Keratinocyte (primary cell): ENCODE data around the gene STRC. TPM values are rescaled to one million over a fixed set of nuclear protein-coding genes. Genes with fewer than 3 reads are reported as not detected.
"Not testable (repeated sequence)": the region's sequence is repeated elsewhere in the genome, so short reads cannot be mapped to it uniquely, and the experiment has no call there.

Experiments
- DNase-seq: peaks from one replicate; pipeline ENCODE4 v3.0.0-alpha.2; 2011; ENCODE audit warnings: low read depth, missing footprints, low spot score
- FAIRE-seq: peaks from 2 replicates; lab custom pipeline; 2011; peaks lifted over from hg19 to GRCh38; lab: Jason Lieb, UNC
- H2AFZ ChIP-seq: 2 replicates; pipeline ENCODE4 v1.6.0; 2012; ENCODE audit warnings: low read length, control low read depth, inconsistent platforms; ENCODE audit not compliant: control insufficient read depth
- H3K27ac ChIP-seq: 2 replicates; pipeline ENCODE4 v1.5.1; 2011; ENCODE audit warnings: low read length; ENCODE audit not compliant: control insufficient read depth, insufficient read depth
- H3K27me3 ChIP-seq: 3 replicates; pipeline ENCODE4 v1.6.0; 2011; ENCODE audit warnings: low read length; ENCODE audit not compliant: control insufficient read depth, insufficient read depth; ENCODE audit errors: extremely low read depth
- H3K36me3 ChIP-seq, 2 experiments: 2 replicates in 1 of 2; 3 replicates in 1 of 2; pipeline ENCODE4 v1.5.1; 2011; ENCODE audit warnings: low read length in 2 of 2, mild to moderate bottlenecking in 1 of 2; ENCODE audit not compliant: control insufficient read depth in 2 of 2, insufficient read depth in 2 of 2; ENCODE audit errors: extremely low read depth in 1 of 2
- H3K4me1 ChIP-seq: 3 replicates; pipeline ENCODE4 v1.5.1; 2011; ENCODE audit warnings: low read length; ENCODE audit not compliant: control insufficient read depth, insufficient read depth; ENCODE audit errors: extremely low read depth
- H3K4me2 ChIP-seq: 3 replicates; pipeline ENCODE4 v1.6.0; 2011; ENCODE audit warnings: low read depth, low read length; ENCODE audit not compliant: control insufficient read depth, insufficient read depth; ENCODE audit errors: extremely low read depth
- H3K4me3 ChIP-seq, 3 experiments: fragments of 200-600 bp in 1 of 3; sonication (generic) in 1 of 3; 2 replicates in 2 of 3; 3 replicates in 1 of 3; pipeline ENCODE4 v1.5.1; 2011 to 2016; ENCODE audit warnings: low read length in 3 of 3, mild to moderate bottlenecking in 3 of 3, control low read depth in 2 of 3, inconsistent platforms in 1 of 3, low read depth in 1 of 3, mixed read lengths in 1 of 3, mixed run types in 1 of 3, moderate library complexity in 1 of 3; ENCODE audit not compliant: control insufficient read depth in 2 of 3, insufficient read depth in 2 of 3; ENCODE audit errors: extremely low read depth in 1 of 3
- H3K79me2 ChIP-seq: 2 replicates; pipeline ENCODE4 v1.6.0; 2012; ENCODE audit warnings: low read length; ENCODE audit not compliant: control insufficient read depth, insufficient read depth
- H3K9ac ChIP-seq: 3 replicates; pipeline ENCODE4 v1.6.0; 2011; ENCODE audit warnings: low read length; ENCODE audit not compliant: control insufficient read depth, insufficient read depth; ENCODE audit errors: extremely low read depth
- H3K9me1 ChIP-seq: 3 replicates; pipeline ENCODE4 v1.6.0; 2011; ENCODE audit warnings: low read length; ENCODE audit not compliant: control insufficient read depth, insufficient read depth; ENCODE audit errors: extremely low read depth
- H3K9me3 ChIP-seq: 2 replicates; pipeline ENCODE4 v1.5.1; 2012; ENCODE audit warnings: low read depth, low read length; ENCODE audit not compliant: control insufficient read depth
- H4K20me1 ChIP-seq: 3 replicates; pipeline ENCODE4 v1.6.0; 2011; ENCODE audit warnings: low read length; ENCODE audit not compliant: control insufficient read depth, insufficient read depth; ENCODE audit errors: extremely low read depth
- EZH2 ChIP-seq: IDR thresholded peaks from one replicate; pipeline ENCODE4 v1.6.1; 2012; ENCODE audit warnings: inconsistent platforms, mild to moderate bottlenecking, low read length, moderate library complexity
- dilution Hi-C: fragments of 300-500 bp; cut with MboI; formaldehyde crosslinking; loops from one replicate; pipeline ENCODE4 v1.7.0; 2020; ENCODE audit warnings: low sequenced_read_pairs; ENCODE audit not compliant: extremely low pct_ligation_motif_present
- polyA plus RNA-seq, 5 experiments: library from polyadenylated mRNA; depleted of rRNA in 3 of 5; stranded (reverse) in 3 of 5; stranded (forward) in 1 of 5; unstranded in 1 of 5; fragments of >200 nt; gene quantifications; 1 replicate in 1 of 5; 2 replicates in 3 of 5; 3 replicates in 1 of 5; pipeline versions ENCODE4 v1.2.1 to v1.2.3, GENCODE V29; 2011 to 2012; ENCODE audit warnings: missing spikeins in 2 of 5, low read depth in 1 of 5, low replicate concordance in 1 of 5
- TF ChIP-seq, protein P1 (sequence below), 3 experiments: IDR thresholded peaks in 1 of 3; conservative IDR thresholded peaks in 1 of 3; optimal IDR thresholded peaks in 1 of 3; 2 replicates in 2 of 3; 3 replicates in 1 of 3; pipeline versions ENCODE3 to v1.5.1; 2011; ENCODE audit warnings: low read length in 3 of 3, mild to moderate bottlenecking in 3 of 3, moderate library complexity in 2 of 3, control low read depth in 1 of 3, inconsistent platforms in 1 of 3; ENCODE audit not compliant: insufficient read depth in 2 of 3; ENCODE audit errors: extremely low read depth in 1 of 3

The STRC gene
- polyA plus RNA-seq, 1 donor (not counting 4 experiments of a cell fraction or from before 2014, with no cell fraction given), result 0.12 TPM

GRCh38 chr15:43625106-43625505, 6.5 kb upstream of the STRC start:
- dilution Hi-C loops, result no loop called here
- Histone ChIP-seq H3K27ac (no peak overlapping the region), H3K4me1 (no peaks in the 10 kb centered on the region), H2AFZ (no peak overlapping the region), H3K9me1 (no peaks in the 10 kb centered on the region), H3K27me3 (peaks cover 6% of the 10 kb centered on the region), H3K9ac (no peak overlapping the region), H3K9me3 (no peaks in the 10 kb centered on the region), H3K36me3 (no peaks in the 10 kb centered on the region), H3K4me2 (no peak overlapping the region), H3K79me2 (no peaks in the 10 kb centered on the region), H3K4me3 (no peak overlapping the region), H4K20me1 (no peaks in the 10 kb centered on the region)
- no peak for FAIRE-seq
- no peak for DNase-seq
- TF ChIP-seq, protein P1, sequence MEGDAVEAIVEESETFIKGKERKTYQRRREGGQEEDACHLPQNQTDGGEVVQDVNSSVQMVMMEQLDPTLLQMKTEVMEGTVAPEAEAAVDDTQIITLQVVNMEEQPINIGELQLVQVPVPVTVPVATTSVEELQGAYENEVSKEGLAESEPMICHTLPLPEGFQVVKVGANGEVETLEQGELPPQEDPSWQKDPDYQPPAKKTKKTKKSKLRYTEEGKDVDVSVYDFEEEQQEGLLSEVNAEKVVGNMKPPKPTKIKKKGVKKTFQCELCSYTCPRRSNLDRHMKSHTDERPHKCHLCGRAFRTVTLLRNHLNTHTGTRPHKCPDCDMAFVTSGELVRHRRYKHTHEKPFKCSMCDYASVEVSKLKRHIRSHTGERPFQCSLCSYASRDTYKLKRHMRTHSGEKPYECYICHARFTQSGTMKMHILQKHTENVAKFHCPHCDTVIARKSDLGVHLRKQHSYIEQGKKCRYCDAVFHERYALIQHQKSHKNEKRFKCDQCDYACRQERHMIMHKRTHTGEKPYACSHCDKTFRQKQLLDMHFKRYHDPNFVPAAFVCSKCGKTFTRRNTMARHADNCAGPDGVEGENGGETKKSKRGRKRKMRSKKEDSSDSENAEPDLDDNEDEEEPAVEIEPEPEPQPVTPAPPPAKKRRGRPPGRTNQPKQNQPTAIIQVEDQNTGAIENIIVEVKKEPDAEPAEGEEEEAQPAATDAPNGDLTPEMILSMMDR (optimal IDR thresholded peaks at IDR 0.05 in 1 of 3, IDR thresholded peaks at IDR 0.05 in 1 of 3, conservative IDR thresholded peaks at IDR 0.05 in 1 of 3; ENCODE audit: extremely low read depth in 1 of 3, insufficient read depth in 2 of 3, low read length in 3 of 3), result no peak
- no peak for TF ChIP-seq EZH2

- H3K4me1 ChIP-seq, H3K27me3 ChIP-seq, dilution Hi-C loops, H3K79me2 ChIP-seq, DNase-seq, H3K9me1 ChIP-seq, H3K36me3 ChIP-seq, H4K20me1 ChIP-seq, H3K27ac ChIP-seq, H3K4me2 ChIP-seq, H3K9ac ChIP-seq, H2AFZ ChIP-seq, H3K4me3 ChIP-seq, H3K9me3 ChIP-seq: not testable (repeated sequence)
- FAIRE-seq, result peak; percentile 20
Observed at GRCh38 chr15:43622068-43622799, 3.6 kb upstream of the STRC start.

DNA sequence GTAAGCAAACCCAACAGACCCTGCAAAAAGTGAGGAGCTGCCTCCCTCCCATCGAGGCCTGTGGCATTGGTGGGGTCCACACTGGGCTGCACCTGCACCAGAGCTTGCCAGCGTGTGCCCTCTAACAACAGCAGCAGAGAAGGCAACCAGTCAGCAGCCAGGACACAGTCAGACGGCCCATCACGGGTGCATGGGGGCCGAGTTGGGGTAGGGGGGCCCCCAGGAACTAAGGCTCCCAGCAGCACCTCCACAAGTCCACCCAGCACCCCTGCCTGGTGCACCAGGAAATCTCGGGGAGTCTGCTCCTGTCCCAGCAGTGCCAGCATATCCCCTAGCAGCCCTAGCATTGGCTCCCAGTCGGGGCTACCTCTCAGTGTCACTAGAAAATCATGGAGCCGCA, 850 bp downstream of the STRC start:
- H3K79me2 ChIP-seq, H3K4me3 ChIP-seq, H4K20me1 ChIP-seq, H3K9me1 ChIP-seq, H3K4me2 ChIP-seq, dilution Hi-C loops, H3K27me3 ChIP-seq, FAIRE-seq, H3K9ac ChIP-seq, H3K4me1 ChIP-seq, H3K36me3 ChIP-seq, DNase-seq, H2AFZ ChIP-seq, H3K27ac ChIP-seq, H3K9me3 ChIP-seq: not testable (repeated sequence)

DNA sequence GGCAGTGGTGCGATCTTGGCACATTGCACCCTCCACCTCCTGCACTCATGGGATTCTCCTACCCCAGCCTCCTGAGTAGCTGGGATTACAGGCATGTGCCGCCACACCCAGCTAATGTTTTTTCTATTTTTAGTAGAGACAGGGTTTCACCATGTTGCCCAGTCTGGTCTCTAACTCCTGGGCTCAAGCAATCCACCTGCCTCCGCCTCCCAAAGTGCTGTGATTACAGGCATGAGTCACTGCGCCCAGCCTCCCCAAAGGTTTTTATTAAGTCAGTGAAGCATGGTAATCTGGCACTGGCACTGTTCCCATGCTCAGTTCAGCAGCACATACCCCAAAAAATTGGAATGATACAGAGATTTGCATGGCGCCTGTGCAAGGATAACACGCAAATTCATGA, 16.4 kb downstream of the STRC start:
- H3K4me2 ChIP-seq, H3K9me3 ChIP-seq, dilution Hi-C loops, DNase-seq, H2AFZ ChIP-seq, H3K4me1 ChIP-seq, H3K9me1 ChIP-seq, H3K36me3 ChIP-seq, H3K27me3 ChIP-seq, H3K27ac ChIP-seq, H4K20me1 ChIP-seq, FAIRE-seq, H3K4me3 ChIP-seq, H3K9ac ChIP-seq, H3K79me2 ChIP-seq: not testable (repeated sequence)
